ENCODE measurements around the gene DNAAF3. TPM values are rescaled to one million over a fixed set of nuclear protein-coding genes. Genes with fewer than 3 reads are reported as not detected.

Gene DNAAF3
- total RNA-seq, 4 donors from 2014 or later: 0.48 to 10.6 (median 3.1) TPM

GRCh38 chr19:55160128-55160985, 6.1 kb downstream of the DNAAF3 start:
- Histone ChIP-seq H3K4me3 (no peak overlapping the region), H3K36me3 (no peaks in the 10 kb centered on the region), H3K27me3 (peaks cover 70% of the 10 kb centered on the region), H3K9me3 (no peaks in the 10 kb centered on the region), H3K4me1 (peaks cover 33% of the 10 kb centered on the region), H3K27ac (no peak overlapping the region)
- 3% methylated on average over 24 of the region's 33 CpGs for whole genome bisulfite sequencing
- TF ChIP-seq POLR2A (IDR thresholded peaks at IDR 0.05) (no peak), CTCF (IDR thresholded peaks at IDR 0.05) (peak; percentile 74 to 85)
- DNase-seq (ENCODE audit: low spot score in 2 of 2): peak in 1 of 2 donors; percentile 88

GRCh38 chr19:55158848-55159749, 7.3 kb downstream of the DNAAF3 start:
- Histone ChIP-seq H3K27me3 (peaks cover 73% of the 10 kb centered on the region), H3K27ac (no peak overlapping the region), H3K4me1 (peaks cover 33% of the 10 kb centered on the region), H3K9me3 (no peaks in the 10 kb centered on the region), H3K4me3 (no peak overlapping the region), H3K36me3 (no peaks in the 10 kb centered on the region)
- TF ChIP-seq EP300 (IDR thresholded peaks at IDR 0.05): no peak
- TF ChIP-seq POLR2A (IDR thresholded peaks at IDR 0.05): no peak
- TF ChIP-seq CTCF (IDR thresholded peaks at IDR 0.05): no peak
- no peak for TF ChIP-seq POLR2AphosphoS5 (IDR thresholded peaks at IDR 0.05)
- 43% methylated on average over 17 of the region's 18 CpGs for WGBS
- no peak for DNase-seq (ENCODE audit: low spot score in 2 of 2)

- Histone ChIP-seq H3K36me3 (no peaks in the 10 kb centered on the region), H3K4me1 (peaks cover 33% of the 10 kb centered on the region), H3K27ac (no peak overlapping the region), H3K27me3 (peaks cover 71% of the 10 kb centered on the region), H3K4me3 (no peak overlapping the region), H3K9me3 (no peaks in the 10 kb centered on the region)
- TF ChIP-seq EP300 (IDR thresholded peaks at IDR 0.05) (no peak), POLR2A (IDR thresholded peaks at IDR 0.05) (no peak), POLR2AphosphoS5 (IDR thresholded peaks at IDR 0.05) (no peak), CTCF (IDR thresholded peaks at IDR 0.05) (no peak)
- WGBS: 66% methylated on average over 4 of the region's 4 CpGs
- no peak for DNase-seq (ENCODE audit: low spot score in 2 of 2)
Measured at GRCh38 chr19:55158423-55158822, 8.0 kb downstream of the DNAAF3 start.

GRCh38 chr19:55157064-55157908, 9.1 kb downstream of the DNAAF3 start, which contains the start of gene TNNI3:
Gene TNNI3 (minus strand): TSS chr19:55157732. CDS start chr19:55157589, 143 bp downstream.
- Histone ChIP-seq H3K4me3 (peak within 1 kb of the TSS; percentile 30), H3K27me3 (peaks cover 69% of the 10 kb centered on the region), H3K27ac (no peak within 1 kb of the TSS), H3K4me1 (peaks cover 33% of the 10 kb centered on the region), H3K9me3 (no peaks in the 10 kb centered on the region), H3K36me3 (no peaks in the 10 kb centered on the region)
- DNase-seq (ENCODE audit: low spot score in 2 of 2): no peak
- 9% methylated on average over 7 of the region's 39 CpGs for WGBS
- TF ChIP-seq POLR2AphosphoS5 (IDR thresholded peaks at IDR 0.05) (no peak), CTCF (IDR thresholded peaks at IDR 0.05) (no peak), POLR2A (IDR thresholded peaks at IDR 0.05) (no peak), EP300 (IDR thresholded peaks at IDR 0.05) (no peak)

All from suprapubic skin (tissue), 4 donors.